Endothelial cell of umbilical vein (primary cell): Measurements from ENCODE around the gene TXNL4A. TPM values are rescaled to one million over a fixed set of nuclear protein-coding genes. Genes with fewer than 3 reads are reported as not detected.

ENCODE experiments used
- BruUV-seq: library from RNA; stranded (reverse); fragments of 400-500 nt; replicated peaks from 2 replicates; lab custom pipeline; 2021; lab: Mats Ljungman, UMichigan
- CTCF ChIA-PET: fragments of 300-600, 350-600 bp; sonication (Branson Sonifier 250); formaldehyde crosslinking; loops from one replicate; lab custom pipeline; 2021; ENCODE audit warnings: antibody characterized with exemption, inconsistent platforms; lab: Charles Lee
- POLR2A ChIA-PET: fragments of 300-600, 350-600 bp; sonication (Branson Sonifier 250); formaldehyde crosslinking; loops from one replicate; lab custom pipeline; 2021; ENCODE audit warnings: antibody characterized with exemption, inconsistent platforms; lab: Charles Lee
- DNase-seq: peaks from one replicate; pipeline ENCODE4 v3.0.0-alpha.2; 2011; ENCODE audit warnings: low read depth, low spot score
- FAIRE-seq: peaks from 2 replicates; lab custom pipeline; 2011; peaks lifted over from hg19 to GRCh38; lab: Jason Lieb, UNC
- H2AFZ ChIP-seq: 2 replicates; pipeline ENCODE4 v1.6.0; 2012; ENCODE audit warnings: low read depth, low read length, control low read depth, inconsistent platforms
- H3K27ac ChIP-seq: 2 replicates; pipeline ENCODE4 v1.5.1; 2011; ENCODE audit warnings: low read depth, mild to moderate bottlenecking, control low read depth, low read length, moderate library complexity; ENCODE audit not compliant: insufficient read depth
- H3K27me3 ChIP-seq, 2 experiments: 2 replicates each; pipeline versions ENCODE4 v1.6.0 to v1.6.1; 2011; ENCODE audit warnings: low read length in 2 of 2, mixed read lengths in 1 of 2; ENCODE audit not compliant: control insufficient read depth in 2 of 2, insufficient read depth in 2 of 2
- H3K36me3 ChIP-seq, 2 experiments: 2 replicates in 1 of 2; 3 replicates in 1 of 2; pipeline ENCODE4 v1.5.1; 2011; ENCODE audit warnings: low read length in 2 of 2, mild to moderate bottlenecking in 1 of 2, moderate library complexity in 1 of 2; ENCODE audit not compliant: control insufficient read depth in 2 of 2, insufficient read depth in 2 of 2; ENCODE audit errors: extremely low read depth in 1 of 2
- H3K4me1 ChIP-seq: 3 replicates; pipeline ENCODE4 v1.5.1; 2011; ENCODE audit warnings: mild to moderate bottlenecking, low read length; ENCODE audit not compliant: control insufficient read depth, insufficient read depth; ENCODE audit errors: extremely low read depth
- H3K4me2 ChIP-seq: 2 replicates; pipeline ENCODE4 v1.6.1; 2011; ENCODE audit warnings: low read length, control low read depth, mixed read lengths; ENCODE audit not compliant: insufficient read depth
- H3K4me3 ChIP-seq, 3 experiments: fragments of 200-600 bp in 1 of 3; sonication (generic), shearing (Covaris generic) in 1 of 3; replicated peaks in 1 of 3; 2 replicates each; pipeline ENCODE4 v1.5.1; 2011 to 2016; ENCODE audit warnings: control low read depth in 3 of 3, low read length in 3 of 3, mild to moderate bottlenecking in 2 of 3, inconsistent platforms in 1 of 3, low read depth in 1 of 3, moderate library complexity in 1 of 3; ENCODE audit not compliant: insufficient read depth in 1 of 3
- H3K79me2 ChIP-seq: 2 replicates; pipeline ENCODE4 v1.6.0; 2012; ENCODE audit warnings: low read length, inconsistent platforms; ENCODE audit not compliant: control insufficient read depth, insufficient read depth
- H3K9ac ChIP-seq: replicated peaks from 2 replicates; pipeline ENCODE3; 2011; ENCODE audit warnings: low read length, control low read depth; ENCODE audit not compliant: insufficient read depth; ENCODE audit errors: extremely low read depth
- H3K9me1 ChIP-seq: replicated peaks from 3 replicates; pipeline ENCODE4 v1.6.0; 2011; ENCODE audit warnings: mild to moderate bottlenecking, low read length; ENCODE audit not compliant: control insufficient read depth, insufficient read depth; ENCODE audit errors: extremely low read depth
- H3K9me3 ChIP-seq: replicated peaks from 2 replicates; pipeline ENCODE4 v1.5.1; 2012; ENCODE audit warnings: low read length, inconsistent platforms; ENCODE audit not compliant: control insufficient read depth, insufficient read depth
- H4K20me1 ChIP-seq: replicated peaks from 2 replicates; pipeline ENCODE3; 2011; ENCODE audit warnings: mild to moderate bottlenecking, low read length; ENCODE audit not compliant: control insufficient read depth, insufficient read depth; ENCODE audit errors: extremely low read depth
- EZH2 ChIP-seq: IDR thresholded peaks from 2 replicates; pipeline ENCODE4 v1.6.1; 2012; ENCODE audit warnings: borderline replicate concordance, low read depth, mild to moderate bottlenecking, moderate library complexity, low read length, inconsistent platforms; ENCODE audit not compliant: severe bottlenecking
- FOS ChIP-seq: IDR thresholded peaks from 2 replicates; pipeline ENCODE4 v1.6.1; 2011; ENCODE audit warnings: mild to moderate bottlenecking, low read length, moderate library complexity, borderline replicate concordance; ENCODE audit not compliant: insufficient read depth
- GATA2 ChIP-seq: IDR thresholded peaks from 2 replicates; pipeline ENCODE4 v1.7.0; 2011; ENCODE audit warnings: low read depth, mild to moderate bottlenecking, moderate library complexity, mixed read lengths, low read length; ENCODE audit not compliant: insufficient read length, insufficient read depth
- JUN ChIP-seq: IDR thresholded peaks from 2 replicates; pipeline ENCODE4 v1.6.1; 2011; ENCODE audit warnings: borderline replicate concordance, low read depth; ENCODE audit not compliant: insufficient read length, insufficient read depth
- MYC ChIP-seq: IDR thresholded peaks from one replicate; pipeline ENCODE4 v1.6.1; 2011; ENCODE audit warnings: mild to moderate bottlenecking, low read depth, low read length
- POLR2A ChIP-seq: IDR thresholded peaks from 2 replicates; pipeline ENCODE4 v1.6.1; 2012; ENCODE audit warnings: low read depth, mild to moderate bottlenecking, control low read depth, low read length
- POLR2AphosphoS5 ChIP-seq: IDR thresholded peaks from 2 replicates; pipeline ENCODE4 v1.6.1; 2012; ENCODE audit warnings: low read depth, mild to moderate bottlenecking, control low read depth, low read length, moderate library complexity; ENCODE audit not compliant: insufficient read depth
- dilution Hi-C: fragments of 300-500 bp; cut with MboI; formaldehyde crosslinking; loops from one replicate; pipeline ENCODE4 v1.15.0; 2019; ENCODE audit warnings: low sequenced_read_pairs; ENCODE audit not compliant: extremely low pct_ligation_motif_present
- intact Hi-C: fragments of 100-400 bp; cut with micrococcal nuclease; formaldehyde crosslinking; loops from one replicate; pipeline ENCODE4 v1.10.0; 2022
- polyA plus RNA-seq, 4 experiments: library from polyadenylated mRNA; depleted of rRNA in 3 of 4; stranded (reverse) in 3 of 4; unstranded in 1 of 4; fragments of >200 nt; gene quantifications; 2 replicates each; pipeline versions ENCODE4 v1.2.1 to v1.2.3, GENCODE V29; 2011 to 2012; ENCODE audit warnings: missing spikeins in 1 of 4
- total RNA-seq: library from RNA; stranded (reverse); gene quantifications from 2 replicates; pipeline ENCODE4 v1.2.3, GENCODE V29; 2021
- TF ChIP-seq, protein P1 (sequence below): IDR thresholded peaks from 2 replicates; pipeline ENCODE4 v1.6.1; 2011; ENCODE audit not compliant: insufficient read depth, insufficient read length
- TF ChIP-seq, protein P2 (sequence below), 2 donors: IDR thresholded peaks; 1 replicate in 1 of 2; 2 replicates in 1 of 2; pipeline ENCODE4 v1.5.1; 2011; ENCODE audit warnings: low read length in 2 of 2, mild to moderate bottlenecking in 2 of 2, moderate library complexity in 2 of 2, control low read depth in 1 of 2, inconsistent platforms in 1 of 2, low read depth in 1 of 2; ENCODE audit not compliant: insufficient read depth in 1 of 2; ENCODE audit errors: extremely low read depth in 1 of 2

The TXNL4A gene
- total and polyA plus RNA-seq, 2 donors (not counting 3 experiments of a cell fraction or from before 2014, with no cell fraction given) = 148 to 172 TPM

DNA sequence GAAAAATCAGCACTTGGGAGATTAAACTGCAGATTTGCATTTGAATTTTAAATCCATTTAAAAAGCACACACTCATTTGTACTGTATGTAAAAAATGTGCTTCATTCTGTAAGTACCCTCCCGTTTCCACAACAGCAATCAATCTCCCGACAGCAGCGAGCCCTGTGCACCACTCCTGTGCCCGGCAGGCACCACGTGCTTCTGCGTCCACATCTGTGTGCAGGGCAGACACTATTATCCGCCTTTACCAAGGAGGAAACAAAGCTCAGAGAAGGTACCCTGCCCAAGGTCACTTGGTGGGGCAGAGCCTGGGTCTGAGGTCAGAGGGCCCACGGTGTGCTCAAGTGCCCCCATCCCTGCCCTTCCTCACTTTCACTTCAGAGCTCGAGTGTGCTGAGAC is 16.4 kb downstream of the TXNL4A start:
- Histone ChIP-seq H3K36me3 (peaks cover 0 to 16% of the 10 kb centered on the region in 2 experiments), H3K27me3 (no peaks in the 10 kb centered on the region), H3K4me1 (no peaks in the 10 kb centered on the region), H3K9me1 (no peaks in the 10 kb centered on the region), H2AFZ (no peak overlapping the region), H3K9ac (no peak overlapping the region), H3K4me2 (no peak overlapping the region), H3K9me3 (no peaks in the 10 kb centered on the region), H4K20me1 (no peaks in the 10 kb centered on the region), H3K79me2 (peaks cover 36% of the 10 kb centered on the region), H3K27ac (no peak overlapping the region), H3K4me3 (no peak overlapping the region)
- DNase-seq (no peak), FAIRE-seq (no peak)
- dilution Hi-C loops (no loop called here), intact Hi-C loops (no loop called here)
- no TSS peak for BruUV-seq
- CTCF ChIA-PET = no interaction called here
- POLR2A ChIA-PET = no interaction called here
- no peak for TF ChIP-seq EZH2
- no peak for TF ChIP-seq POLR2A
- no peak for TF ChIP-seq GATA2
- no peak for TF ChIP-seq JUN
- TF ChIP-seq POLR2AphosphoS5 = no peak
- TF ChIP-seq, protein P1, sequence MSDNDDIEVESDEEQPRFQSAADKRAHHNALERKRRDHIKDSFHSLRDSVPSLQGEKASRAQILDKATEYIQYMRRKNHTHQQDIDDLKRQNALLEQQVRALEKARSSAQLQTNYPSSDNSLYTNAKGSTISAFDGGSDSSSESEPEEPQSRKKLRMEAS = no peak
- no peak for TF ChIP-seq MYC
- TF ChIP-seq, protein P2, sequence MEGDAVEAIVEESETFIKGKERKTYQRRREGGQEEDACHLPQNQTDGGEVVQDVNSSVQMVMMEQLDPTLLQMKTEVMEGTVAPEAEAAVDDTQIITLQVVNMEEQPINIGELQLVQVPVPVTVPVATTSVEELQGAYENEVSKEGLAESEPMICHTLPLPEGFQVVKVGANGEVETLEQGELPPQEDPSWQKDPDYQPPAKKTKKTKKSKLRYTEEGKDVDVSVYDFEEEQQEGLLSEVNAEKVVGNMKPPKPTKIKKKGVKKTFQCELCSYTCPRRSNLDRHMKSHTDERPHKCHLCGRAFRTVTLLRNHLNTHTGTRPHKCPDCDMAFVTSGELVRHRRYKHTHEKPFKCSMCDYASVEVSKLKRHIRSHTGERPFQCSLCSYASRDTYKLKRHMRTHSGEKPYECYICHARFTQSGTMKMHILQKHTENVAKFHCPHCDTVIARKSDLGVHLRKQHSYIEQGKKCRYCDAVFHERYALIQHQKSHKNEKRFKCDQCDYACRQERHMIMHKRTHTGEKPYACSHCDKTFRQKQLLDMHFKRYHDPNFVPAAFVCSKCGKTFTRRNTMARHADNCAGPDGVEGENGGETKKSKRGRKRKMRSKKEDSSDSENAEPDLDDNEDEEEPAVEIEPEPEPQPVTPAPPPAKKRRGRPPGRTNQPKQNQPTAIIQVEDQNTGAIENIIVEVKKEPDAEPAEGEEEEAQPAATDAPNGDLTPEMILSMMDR (IDR thresholded peaks at IDR 0.05; ENCODE audit: extremely low read depth in 1 of 2, insufficient read depth in 1 of 2, low read depth in 1 of 2, low read length in 2 of 2) = no peak
- no peak for TF ChIP-seq FOS
